COLO829 (cell line): ENCODE results near the gene CHN1.

Experiments used
- DNase-seq: peaks from one replicate; pipeline ENCODE4 v3.0.0; 2012; ENCODE audit warnings: low spot score

CHN1 gene

GRCh38 chr2:174971868-174972781 is 33.1 kb downstream of the CHN1 start:
- peak; percentile 45 for DNase-seq

GRCh38 chr2:174970092-174970491 is 35.1 kb downstream of the CHN1 start:
- DNase-seq: no peak

GRCh38 chr2:174969091-174969734 is 36.0 kb downstream of the CHN1 start:
- DNase-seq: no peak

- no peak for DNase-seq
Measured at GRCh38 chr2:174967691-174968260, 37.4 kb downstream of the CHN1 start.

GRCh38 chr2:174967086-174967485 is 38.1 kb downstream of the CHN1 start:
- no peak for DNase-seq

GRCh38 chr2:174965992-174966744 is 39.0 kb downstream of the CHN1 start:
- no peak for DNase-seq

GRCh38 chr2:174965551-174965950 is 39.6 kb downstream of the CHN1 start:
- no peak for DNase-seq

GRCh38 chr2:174964404-174964803 is 40.8 kb downstream of the CHN1 start:
- no peak for DNase-seq

GRCh38 chr2:174963437-174964400 is 41.5 kb downstream of the CHN1 start:
- no peak for DNase-seq

GRCh38 chr2:174959787-174960186 is 45.4 kb downstream of the CHN1 start:
- DNase-seq: no peak

- peak; percentile 23 for DNase-seq
Measured at GRCh38 chr2:174957050-174957449, 48.1 kb downstream of the CHN1 start.

GRCh38 chr2:174952607-174953006 is 52.6 kb downstream of the CHN1 start:
- no peak for DNase-seq

- DNase-seq: no peak
Measured at GRCh38 chr2:174951745-174952144, 53.4 kb downstream of the CHN1 start.

GRCh38 chr2:174949988-174950687 is 55.0 kb downstream of the CHN1 start:
- DNase-seq: no peak

- DNase-seq: no peak
Measured at GRCh38 chr2:174945601-174946260, 59.5 kb downstream of the CHN1 start.

- DNase-seq: peak; percentile 26
Measured at GRCh38 chr2:174939046-174939445, 66.1 kb downstream of the CHN1 start.

- no peak for DNase-seq
Measured at GRCh38 chr2:174931724-174932123, 73.5 kb downstream of the CHN1 start.

GRCh38 chr2:174929786-174930185 is 75.4 kb downstream of the CHN1 start:
- no peak for DNase-seq

- no peak for DNase-seq
Measured at GRCh38 chr2:174925046-174925784, 80.0 kb downstream of the CHN1 start.
